Right hindlimb (tissue), 1 donor: ENCODE results near the gene CCBE1.

ENCODE experiments used
- DNase-seq: peaks from one replicate; pipeline ENCODE4 v3.0.0-alpha.2; 2018

The CCBE1 gene

GRCh38 chr18:59565957-59566356 lies 131.3 kb downstream of the CCBE1 start:
- DNase-seq, result no peak

- DNase-seq, result no peak
Observed at GRCh38 chr18:59564561-59564960, 132.7 kb downstream of the CCBE1 start.

GRCh38 chr18:59563176-59563785 lies 133.9 kb downstream of the CCBE1 start:
- DNase-seq, result no peak

GRCh38 chr18:59562751-59563150 lies 134.5 kb downstream of the CCBE1 start:
- DNase-seq, result no peak

GRCh38 chr18:59561612-59562011 lies 135.6 kb downstream of the CCBE1 start:
- no peak for DNase-seq

GRCh38 chr18:59560556-59560955 lies 136.7 kb downstream of the CCBE1 start:
- DNase-seq, result no peak

- no peak for DNase-seq
Observed at GRCh38 chr18:59559528-59559927, 137.7 kb downstream of the CCBE1 start.

GRCh38 chr18:59555995-59556659 lies 141.1 kb downstream of the CCBE1 start:
- DNase-seq, result no peak

GRCh38 chr18:59554796-59555335 lies 142.4 kb downstream of the CCBE1 start:
- DNase-seq, result no peak

- no peak for DNase-seq
Observed at GRCh38 chr18:59553273-59553870, 143.9 kb downstream of the CCBE1 start.

GRCh38 chr18:59551902-59552635 lies 145.2 kb downstream of the CCBE1 start:
- DNase-seq, result no peak

GRCh38 chr18:59550174-59550516 lies 147.1 kb downstream of the CCBE1 start:
- DNase-seq, result no peak

- DNase-seq, result no peak
Observed at GRCh38 chr18:59549503-59550173, 147.6 kb downstream of the CCBE1 start.

GRCh38 chr18:59547581-59548182 lies 149.5 kb downstream of the CCBE1 start:
- DNase-seq, result no peak

GRCh38 chr18:59546188-59546587 lies 151.0 kb downstream of the CCBE1 start:
- no peak for DNase-seq

GRCh38 chr18:59540780-59541179 lies 156.4 kb downstream of the CCBE1 start:
- DNase-seq, result no peak

GRCh38 chr18:59540346-59540745 lies 156.9 kb downstream of the CCBE1 start:
- DNase-seq, result no peak

GRCh38 chr18:59539108-59539507 lies 158.1 kb downstream of the CCBE1 start:
- no peak for DNase-seq

GRCh38 chr18:59537579-59537978 lies 159.6 kb downstream of the CCBE1 start:
- DNase-seq, result no peak

GRCh38 chr18:59536166-59536565 lies 161.1 kb downstream of the CCBE1 start:
- no peak for DNase-seq

- DNase-seq, result no peak
Observed at GRCh38 chr18:59535055-59535454, 162.2 kb downstream of the CCBE1 start.

GRCh38 chr18:59528866-59529265 lies 168.4 kb downstream of the CCBE1 start:
- DNase-seq, result no peak
